H9 (cell line): ENCODE results near the gene KCNAB1. TPM values are rescaled to one million over a fixed set of nuclear protein-coding genes. Genes with fewer than 3 reads are reported as not detected.

Experiments used
- DNase-seq: peaks from one replicate; pipeline ENCODE4 v3.0.0-alpha.2; 2017
- H2AFZ ChIP-seq: one replicate; pipeline ENCODE4 v1.6.1; 2013; ENCODE audit warnings: mild to moderate bottlenecking, low read length, control low read depth, moderate library complexity
- H2AK5ac ChIP-seq: 2 replicates; pipeline ENCODE4 v1.6.1; 2013; ENCODE audit warnings: low read length, control low read depth, mixed read lengths; ENCODE audit not compliant: insufficient read length
- H2BK120ac ChIP-seq: one replicate; pipeline ENCODE4 v1.6.1; 2013; ENCODE audit warnings: low read depth, mild to moderate bottlenecking, low read length, control low read depth, inconsistent platforms; ENCODE audit not compliant: poor library complexity, severe bottlenecking
- H2BK12ac ChIP-seq: 2 replicates; pipeline ENCODE4 v1.6.1; 2013; ENCODE audit warnings: low read length, control low read depth, mixed read lengths, low read depth; ENCODE audit not compliant: insufficient read length
- H2BK15ac ChIP-seq: 2 replicates; pipeline ENCODE4 v1.6.1; 2013; ENCODE audit warnings: low read depth, low read length, control low read depth
- H2BK20ac ChIP-seq: one replicate; pipeline ENCODE4 v1.6.1; 2013; ENCODE audit warnings: low read depth, mild to moderate bottlenecking, low read length, control low read depth, inconsistent platforms; ENCODE audit not compliant: poor library complexity, severe bottlenecking
- H2BK5ac ChIP-seq: 2 replicates; pipeline ENCODE4 v1.6.1; 2013; ENCODE audit warnings: low read length, control low read depth, mixed read lengths; ENCODE audit not compliant: insufficient read length
- H3K14ac ChIP-seq: 2 replicates; pipeline ENCODE4 v1.6.1; 2013; ENCODE audit warnings: low read length, control low read depth; ENCODE audit not compliant: insufficient read depth
- H3K18ac ChIP-seq: 2 replicates; pipeline ENCODE4 v1.6.1; 2013; ENCODE audit warnings: low read depth, mild to moderate bottlenecking, mixed read lengths, low read length, control low read depth; ENCODE audit not compliant: insufficient read length
- H3K23ac ChIP-seq: 2 replicates; pipeline ENCODE4 v1.6.1; 2013; ENCODE audit warnings: low read length, control low read depth, mixed read lengths, low read depth; ENCODE audit not compliant: insufficient read length
- H3K23me2 ChIP-seq: 2 replicates; pipeline ENCODE4 v1.6.1; 2013; ENCODE audit warnings: low read depth, mild to moderate bottlenecking, mixed read lengths, low read length, control low read depth; ENCODE audit not compliant: insufficient read length, poor library complexity, severe bottlenecking
- H3K27ac ChIP-seq: 2 replicates; pipeline ENCODE4 v1.5.1; 2013; ENCODE audit warnings: low read length, control low read depth, mixed read lengths, low read depth; ENCODE audit not compliant: insufficient read length
- H3K27me3 ChIP-seq: 2 replicates; pipeline ENCODE4 v1.6.1; 2013; ENCODE audit warnings: low read length, control low read depth, inconsistent platforms; ENCODE audit not compliant: insufficient read depth
- H3K4ac ChIP-seq: 2 replicates; pipeline ENCODE4 v1.6.1; 2013; ENCODE audit warnings: low read depth, mild to moderate bottlenecking, control low read depth, inconsistent platforms, low read length, moderate library complexity
- H3K4me1 ChIP-seq: 2 replicates; pipeline ENCODE4 v1.6.1; 2013; ENCODE audit warnings: low read length, control low read depth, inconsistent platforms; ENCODE audit not compliant: insufficient read depth
- H3K4me2 ChIP-seq: 2 replicates; pipeline ENCODE4 v1.6.1; 2013; ENCODE audit warnings: low read length, control low read depth, mixed read lengths; ENCODE audit not compliant: insufficient read length, insufficient read depth
- H3K56ac ChIP-seq: 2 replicates; pipeline ENCODE4 v1.6.1; 2013; ENCODE audit warnings: low read depth, mild to moderate bottlenecking, mixed read lengths, low read length, control low read depth; ENCODE audit not compliant: insufficient read length
- H3K79me1 ChIP-seq: 2 replicates; pipeline ENCODE4 v1.6.1; 2013; ENCODE audit warnings: low read depth, mild to moderate bottlenecking, moderate library complexity, low read length, control low read depth, inconsistent platforms; ENCODE audit not compliant: insufficient read depth, poor library complexity, severe bottlenecking
- H3K79me2 ChIP-seq: 2 replicates; pipeline ENCODE4 v1.6.1; 2013; ENCODE audit warnings: low read length, control low read depth, inconsistent platforms; ENCODE audit not compliant: insufficient read depth
- H3K9ac ChIP-seq: 2 replicates; pipeline ENCODE4 v1.6.1; 2013; ENCODE audit warnings: low read length, control low read depth, mixed read lengths; ENCODE audit not compliant: insufficient read length; ENCODE audit errors: extremely low read depth
- H3K9me3 ChIP-seq: one replicate; pipeline ENCODE4 v1.6.1; 2013; ENCODE audit warnings: low read depth, low read length, inconsistent platforms; ENCODE audit not compliant: control insufficient read depth
- H3T11ph ChIP-seq: one replicate; pipeline ENCODE4 v1.6.1; 2013; ENCODE audit warnings: mild to moderate bottlenecking, low read length, control low read depth, inconsistent platforms
- H4K20me1 ChIP-seq: one replicate; pipeline ENCODE4 v1.6.1; 2013; ENCODE audit not compliant: control insufficient read depth, insufficient read length, insufficient read depth
- H4K5ac ChIP-seq: 2 replicates; pipeline ENCODE4 v1.6.1; 2013; ENCODE audit warnings: low read depth, mild to moderate bottlenecking, mixed read lengths, low read length, control low read depth; ENCODE audit not compliant: insufficient read length
- H4K8ac ChIP-seq: replicated peaks from 2 replicates; pipeline ENCODE4 v1.6.1; 2013; ENCODE audit warnings: low read length, control low read depth, mixed read lengths, low read depth; ENCODE audit not compliant: insufficient read length
- H4K91ac ChIP-seq: 2 replicates; pipeline ENCODE4 v1.6.1; 2013; ENCODE audit warnings: low read depth, mild to moderate bottlenecking, moderate library complexity, mixed read lengths, low read length, control low read depth; ENCODE audit not compliant: insufficient read length
- H3K27ac Mint-ChIP-seq, 3 experiments: 2 replicates in 2 of 3; 3 replicates in 1 of 3; pipeline ENCODE4 v1.8.0; 2020 to 2021; ENCODE audit warnings: mixed read lengths in 3 of 3, mild to moderate bottlenecking in 1 of 3, moderate library complexity in 1 of 3
- H3K27me3 Mint-ChIP-seq: 2 replicates; pipeline ENCODE4 v1.8.0; 2021; ENCODE audit warnings: low read depth, mild to moderate bottlenecking, moderate library complexity, mixed read lengths
- H3K36me3 Mint-ChIP-seq, 3 experiments: 2 replicates in 2 of 3; 3 replicates in 1 of 3; pipeline ENCODE4 v1.8.0; 2020 to 2021; ENCODE audit warnings: low read depth in 3 of 3, mixed read lengths in 3 of 3; ENCODE audit not compliant: insufficient read depth in 1 of 3
- H3K4me1 Mint-ChIP-seq, 2 experiments: 2 replicates each; pipeline ENCODE4 v1.8.0; 2020; ENCODE audit warnings: mixed read lengths in 2 of 2
- H3K4me3 Mint-ChIP-seq, 2 experiments: 2 replicates in 1 of 2; 3 replicates in 1 of 2; pipeline ENCODE4 v1.8.0; 2020 to 2021; ENCODE audit warnings: mild to moderate bottlenecking in 2 of 2, mixed read lengths in 2 of 2, moderate library complexity in 1 of 2
- H3K9me3 Mint-ChIP-seq, 2 experiments: 2 replicates in 1 of 2; 3 replicates in 1 of 2; pipeline ENCODE4 v1.8.0; 2020; ENCODE audit warnings: mild to moderate bottlenecking in 2 of 2, mixed read lengths in 2 of 2, moderate library complexity in 1 of 2
- WGBS: extraction: QIAGEN DNeasy Blood & Tissue Kit; methylation state at CpG from one replicate; pipeline ENCODE4 v1.1.7; 2013; ENCODE audit warnings: missing lambda C conversion rate, low lambda C conversion rate, mixed read lengths; ENCODE audit not compliant: insufficient read length; ENCODE audit errors: extremely low coverage; 5-methylcytosine and 5-hydroxymethylcytosine counted together
- total RNA-seq: library from RNA; stranded (reverse); gene quantifications from 2 replicates; pipeline ENCODE4 v1.2.1, GENCODE V29; 2021
- TF ChIP-seq, protein P1 (sequence below): fragments of 200-600 bp; sonication (generic); conservative IDR thresholded peaks from 3 replicates; pipeline ENCODE4 v1.8.0; 2021; ENCODE audit warnings: antibody characterized with exemption, mild to moderate bottlenecking

KCNAB1 gene
- total RNA-seq, 1 experiment from 2014 or later = 3.7 TPM

DNA sequence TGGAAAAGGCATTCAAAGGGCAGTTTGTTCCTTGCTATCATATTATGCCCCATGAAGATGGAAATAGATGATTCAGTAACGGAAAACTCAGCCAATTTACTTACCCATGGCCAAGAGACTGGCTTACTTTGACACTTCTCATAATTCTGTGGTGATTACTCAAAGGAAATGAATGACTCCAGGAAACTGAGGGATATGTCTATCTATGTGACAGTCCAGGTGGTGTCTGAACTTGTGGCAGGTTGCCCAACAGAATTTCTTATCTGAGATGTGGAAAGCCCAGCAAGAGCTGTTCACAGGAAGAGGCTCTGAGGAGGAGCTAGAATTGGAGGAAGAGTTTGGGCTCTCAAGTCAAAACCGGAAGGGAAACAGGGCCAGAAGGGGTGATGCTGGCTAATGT, 91.2 kb downstream of the KCNAB1 start:
- H3K9ac ChIP-seq = no peak overlapping the region
- Mint-ChIP-seq H3K4me1 (no peaks in the 10 kb centered on the region), H3K4me3 (no peak overlapping the region), H3K36me3 (no peaks in the 10 kb centered on the region), H3K27ac (no peak overlapping the region), H3K9me3 (no peaks in the 10 kb centered on the region), H3K27me3 (no peaks in the 10 kb centered on the region; the same call in 1 of the 2 replicates)
- H2AK5ac ChIP-seq = no peak overlapping the region
- DNase-seq = no peak
- H3K79me2 ChIP-seq = no peaks in the 10 kb centered on the region
- H3K56ac ChIP-seq = no peak overlapping the region
- no peak overlapping the region for H2BK5ac ChIP-seq
- no peaks in the 10 kb centered on the region for H3K79me1 ChIP-seq
- H4K8ac ChIP-seq = no peak overlapping the region
- no peak overlapping the region for H2BK120ac ChIP-seq
- TF ChIP-seq, protein P1, sequence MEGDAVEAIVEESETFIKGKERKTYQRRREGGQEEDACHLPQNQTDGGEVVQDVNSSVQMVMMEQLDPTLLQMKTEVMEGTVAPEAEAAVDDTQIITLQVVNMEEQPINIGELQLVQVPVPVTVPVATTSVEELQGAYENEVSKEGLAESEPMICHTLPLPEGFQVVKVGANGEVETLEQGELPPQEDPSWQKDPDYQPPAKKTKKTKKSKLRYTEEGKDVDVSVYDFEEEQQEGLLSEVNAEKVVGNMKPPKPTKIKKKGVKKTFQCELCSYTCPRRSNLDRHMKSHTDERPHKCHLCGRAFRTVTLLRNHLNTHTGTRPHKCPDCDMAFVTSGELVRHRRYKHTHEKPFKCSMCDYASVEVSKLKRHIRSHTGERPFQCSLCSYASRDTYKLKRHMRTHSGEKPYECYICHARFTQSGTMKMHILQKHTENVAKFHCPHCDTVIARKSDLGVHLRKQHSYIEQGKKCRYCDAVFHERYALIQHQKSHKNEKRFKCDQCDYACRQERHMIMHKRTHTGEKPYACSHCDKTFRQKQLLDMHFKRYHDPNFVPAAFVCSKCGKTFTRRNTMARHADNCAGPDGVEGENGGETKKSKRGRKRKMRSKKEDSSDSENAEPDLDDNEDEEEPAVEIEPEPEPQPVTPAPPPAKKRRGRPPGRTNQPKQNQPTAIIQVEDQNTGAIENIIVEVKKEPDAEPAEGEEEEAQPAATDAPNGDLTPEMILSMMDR = no peak
- no peak overlapping the region for H2AFZ ChIP-seq
- H2BK20ac ChIP-seq = no peak overlapping the region
- H2BK12ac ChIP-seq = no peak overlapping the region
- no peak overlapping the region for H3K27ac ChIP-seq
- H3K23ac ChIP-seq = no peak overlapping the region
- H3K18ac ChIP-seq = no peak overlapping the region
- H4K20me1 ChIP-seq = no peaks in the 10 kb centered on the region
- no peak overlapping the region for H3K4ac ChIP-seq
- no peaks in the 10 kb centered on the region for H3K4me1 ChIP-seq
- no peak overlapping the region for H4K5ac ChIP-seq
- H3K9me3 ChIP-seq = no peaks in the 10 kb centered on the region
- H3K14ac ChIP-seq = no peak overlapping the region
- no peaks in the 10 kb centered on the region for H3K27me3 ChIP-seq
- no peak overlapping the region for H3K4me2 ChIP-seq
- no peak overlapping the region for H4K91ac ChIP-seq
- WGBS = no CpG with 5 or more reads among the region's 2 CpGs
- H2BK15ac ChIP-seq = no peak overlapping the region
- H3K23me2 ChIP-seq = no peaks in the 10 kb centered on the region
- no peak overlapping the region for H3T11ph ChIP-seq
